Neural crest cell (in vitro differentiated cells): Measurements from ENCODE around the gene PRCC. TPM values are rescaled to one million over a fixed set of nuclear protein-coding genes. Genes with fewer than 3 reads are reported as not detected.

ENCODE experiments used
- DNase-seq: peaks from one replicate; pipeline ENCODE4 v3.0.0; 2021; ENCODE audit warnings: low read depth, mixed read lengths, low spot score
- H3K27ac Mint-ChIP-seq: one replicate; pipeline ENCODE4 v1.8.0; 2021; ENCODE audit warnings: mild to moderate bottlenecking, mixed read lengths; ENCODE audit not compliant: unreplicated experiment
- H3K27me3 Mint-ChIP-seq: 2 replicates; pipeline ENCODE4 v1.8.0; 2021; ENCODE audit warnings: low read depth, mild to moderate bottlenecking, mixed read lengths
- H3K36me3 Mint-ChIP-seq: 2 replicates; pipeline ENCODE4 v1.8.0; 2021; ENCODE audit warnings: low read depth, mild to moderate bottlenecking, mixed read lengths
- H3K4me1 Mint-ChIP-seq: 2 replicates; pipeline ENCODE4 v1.8.0; 2021; ENCODE audit warnings: mixed read lengths
- H3K4me3 Mint-ChIP-seq: one replicate; pipeline ENCODE4 v1.8.0; 2021; ENCODE audit warnings: mild to moderate bottlenecking, mixed read lengths
- H3K9me3 Mint-ChIP-seq: 2 replicates; pipeline ENCODE4 v1.8.0; 2021; ENCODE audit warnings: mixed read lengths
- total RNA-seq: library from RNA; stranded (reverse); gene quantifications from 2 replicates; pipeline ENCODE4 v1.2.1, GENCODE V29; 2021
- TF ChIP-seq, protein P1 (sequence below): fragments of 200-600 bp; sonication (generic); conservative IDR thresholded peaks from 2 replicates; pipeline ENCODE4 v1.5.0; 2021; ENCODE audit warnings: antibody characterized with exemption, mild to moderate bottlenecking

PRCC gene
- total RNA-seq, 1 donor from 2014 or later, result 99.8 TPM

DNA sequence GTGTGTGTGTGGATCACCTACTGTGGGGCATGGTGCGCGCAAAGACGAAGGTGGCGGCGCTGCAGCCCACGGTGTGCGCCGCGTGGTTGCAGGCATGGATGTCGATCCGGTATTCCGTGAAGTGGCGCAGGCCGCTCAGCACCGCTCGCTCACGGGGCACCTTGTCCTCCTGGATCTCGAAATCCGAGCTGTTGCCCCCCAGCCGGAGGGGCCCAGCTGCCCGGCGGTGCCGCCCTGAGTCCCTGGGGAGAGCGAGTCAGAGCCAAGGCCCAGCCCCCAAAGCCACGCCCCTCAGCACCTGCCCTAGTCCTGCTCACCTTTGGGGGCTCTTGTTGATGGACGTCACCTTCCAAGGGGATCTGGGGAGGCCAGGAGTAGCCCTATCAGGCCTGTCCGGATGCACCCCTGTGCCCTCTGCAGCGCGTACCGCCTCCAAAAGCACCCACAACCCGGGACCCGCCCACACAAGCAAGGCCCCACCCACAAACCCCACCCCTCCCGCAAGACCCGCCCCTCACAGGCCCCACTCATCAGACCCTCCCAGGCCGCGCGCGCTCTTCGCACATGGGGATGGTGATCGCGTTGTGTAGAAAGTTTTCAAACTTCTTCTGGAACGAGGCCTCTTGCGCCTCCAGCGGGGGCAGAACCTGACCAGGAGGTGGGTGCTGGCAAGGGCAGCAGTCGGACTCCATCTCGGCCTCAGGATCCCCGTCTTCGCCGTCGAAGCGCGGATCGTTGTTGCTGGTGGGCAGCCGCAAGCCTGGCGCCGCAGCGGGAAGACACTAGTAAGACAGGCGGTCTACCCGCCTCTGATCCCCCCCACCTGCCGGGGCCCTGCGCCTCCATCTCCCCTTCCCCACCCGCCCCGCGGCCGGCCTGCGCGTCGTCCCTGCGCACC is 78.0 kb downstream of the PRCC start:
- no peaks in the 10 kb centered on the region for H3K4me1 Mint-ChIP-seq
- peaks cover 6% of the 10 kb centered on the region for H3K9me3 Mint-ChIP-seq
- no peaks in the 10 kb centered on the region for H3K36me3 Mint-ChIP-seq
- TF ChIP-seq, protein P1, sequence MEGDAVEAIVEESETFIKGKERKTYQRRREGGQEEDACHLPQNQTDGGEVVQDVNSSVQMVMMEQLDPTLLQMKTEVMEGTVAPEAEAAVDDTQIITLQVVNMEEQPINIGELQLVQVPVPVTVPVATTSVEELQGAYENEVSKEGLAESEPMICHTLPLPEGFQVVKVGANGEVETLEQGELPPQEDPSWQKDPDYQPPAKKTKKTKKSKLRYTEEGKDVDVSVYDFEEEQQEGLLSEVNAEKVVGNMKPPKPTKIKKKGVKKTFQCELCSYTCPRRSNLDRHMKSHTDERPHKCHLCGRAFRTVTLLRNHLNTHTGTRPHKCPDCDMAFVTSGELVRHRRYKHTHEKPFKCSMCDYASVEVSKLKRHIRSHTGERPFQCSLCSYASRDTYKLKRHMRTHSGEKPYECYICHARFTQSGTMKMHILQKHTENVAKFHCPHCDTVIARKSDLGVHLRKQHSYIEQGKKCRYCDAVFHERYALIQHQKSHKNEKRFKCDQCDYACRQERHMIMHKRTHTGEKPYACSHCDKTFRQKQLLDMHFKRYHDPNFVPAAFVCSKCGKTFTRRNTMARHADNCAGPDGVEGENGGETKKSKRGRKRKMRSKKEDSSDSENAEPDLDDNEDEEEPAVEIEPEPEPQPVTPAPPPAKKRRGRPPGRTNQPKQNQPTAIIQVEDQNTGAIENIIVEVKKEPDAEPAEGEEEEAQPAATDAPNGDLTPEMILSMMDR, result no peak
- H3K27ac Mint-ChIP-seq, result no peak overlapping the region
- no peak for DNase-seq
- peaks cover 83% of the 10 kb centered on the region for H3K27me3 Mint-ChIP-seq
- H3K4me3 Mint-ChIP-seq, result no peak overlapping the region

DNA sequence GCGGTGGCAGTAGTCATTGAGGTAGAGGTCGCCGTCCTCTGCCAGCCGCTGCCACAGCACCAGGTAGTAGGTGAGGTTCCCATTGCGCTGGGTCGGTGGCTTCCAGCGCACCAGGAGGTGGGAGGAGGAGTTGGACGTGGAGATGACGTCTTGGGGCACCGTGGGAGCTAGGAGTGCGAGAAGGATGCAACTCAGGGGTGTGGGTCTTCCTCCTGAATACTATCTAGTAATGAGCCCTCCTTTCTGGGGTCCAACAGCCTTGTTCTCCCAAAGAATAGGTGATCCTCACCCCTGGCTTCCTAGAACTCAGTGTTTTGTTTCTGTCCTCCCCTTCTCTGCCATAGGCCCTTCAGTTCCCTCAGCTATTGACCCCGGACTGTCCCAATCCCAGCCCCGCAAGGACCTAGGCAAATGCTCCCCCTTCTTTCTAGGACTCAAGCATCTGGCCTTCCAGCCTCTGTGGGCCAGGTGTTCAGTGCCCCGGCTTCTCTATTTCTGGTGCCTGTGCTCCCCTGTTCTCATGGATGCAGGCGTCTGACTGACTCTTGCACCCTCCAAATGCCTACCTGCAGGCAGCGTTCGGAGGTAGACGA is 78.7 kb downstream of the PRCC start:
- Mint-ChIP-seq H3K4me1 (no peaks in the 10 kb centered on the region), H3K27ac (no peak overlapping the region), H3K9me3 (peaks cover 6% of the 10 kb centered on the region), H3K36me3 (no peaks in the 10 kb centered on the region), H3K4me3 (no peak overlapping the region), H3K27me3 (peaks cover 90% of the 10 kb centered on the region)
- TF ChIP-seq, protein P1, result no peak
- DNase-seq, result no peak

DNA sequence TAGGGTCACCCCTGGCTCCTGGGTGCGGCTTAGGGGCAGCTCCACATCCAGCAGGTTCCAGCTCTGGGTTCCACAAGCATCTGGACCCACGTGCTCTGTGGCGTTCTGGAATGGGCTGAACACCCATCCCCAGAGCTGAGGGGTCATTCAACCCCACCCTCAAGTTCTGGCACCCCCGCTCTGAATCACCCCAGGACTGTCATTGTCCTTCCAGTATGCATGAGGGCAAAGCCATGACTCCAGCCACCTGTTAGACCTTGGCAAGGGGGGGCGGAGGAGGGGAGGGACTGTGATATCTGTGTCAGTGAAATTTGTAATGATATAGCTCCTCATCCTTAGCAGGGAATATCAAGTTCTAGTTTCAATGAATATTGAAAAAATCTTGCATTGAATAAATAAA is 79.3 kb downstream of the PRCC start:
- Mint-ChIP-seq H3K9me3 (peaks cover 6% of the 10 kb centered on the region), H3K27me3 (peaks cover 96% of the 10 kb centered on the region), H3K4me3 (no peak overlapping the region), H3K36me3 (no peaks in the 10 kb centered on the region), H3K4me1 (no peaks in the 10 kb centered on the region), H3K27ac (no peak overlapping the region)
- no peak for DNase-seq
- TF ChIP-seq, protein P1, result no peak

DNA sequence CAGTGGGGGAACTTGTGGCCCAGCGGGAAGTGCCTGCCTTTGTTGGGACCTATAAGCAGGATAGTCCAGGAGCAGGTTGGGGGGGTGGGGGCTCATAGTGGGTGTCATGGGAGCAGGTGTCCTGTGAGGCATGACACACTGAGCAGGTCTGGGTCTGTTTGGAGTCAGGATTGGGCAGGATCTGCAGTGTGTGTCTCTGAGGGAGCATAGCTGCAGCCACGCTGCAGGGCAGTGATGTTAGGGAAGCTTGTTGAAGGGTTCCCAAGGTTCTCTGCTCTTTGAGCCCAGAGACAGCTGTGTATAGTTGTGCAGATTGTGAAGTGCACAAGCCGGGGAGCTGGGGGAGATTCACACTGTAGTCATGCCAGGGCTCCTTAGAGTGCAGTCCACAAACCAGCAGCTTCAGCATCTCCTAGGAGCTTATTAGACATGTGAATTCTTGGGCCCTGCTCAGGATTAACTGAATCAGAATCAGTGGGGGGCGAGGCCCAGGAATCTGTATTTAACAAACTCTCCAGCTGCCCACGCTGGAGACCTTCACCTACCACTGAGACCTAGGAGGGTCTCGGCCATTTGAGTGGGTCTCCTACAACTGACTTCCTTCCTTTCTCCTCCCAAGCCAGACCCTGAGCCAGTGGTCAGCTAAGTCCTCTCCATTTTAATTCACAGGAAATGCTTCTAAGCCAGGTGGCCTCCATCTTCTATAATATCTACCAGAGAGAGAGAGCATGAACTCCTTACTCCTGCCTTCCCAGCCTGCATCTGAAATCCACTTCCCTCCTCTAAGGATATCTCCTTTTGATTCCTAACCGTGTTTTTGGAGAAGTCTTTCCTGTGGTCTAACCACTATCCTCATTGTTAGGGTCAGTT is 80.5 kb downstream of the PRCC start:
- H3K36me3 Mint-ChIP-seq, result no peaks in the 10 kb centered on the region
- TF ChIP-seq, protein P1, result no peak
- no peaks in the 10 kb centered on the region for H3K4me1 Mint-ChIP-seq
- H3K9me3 Mint-ChIP-seq, result peaks cover 2% of the 10 kb centered on the region
- no peak for DNase-seq
- H3K4me3 Mint-ChIP-seq, result no peak overlapping the region
- no peak overlapping the region for H3K27ac Mint-ChIP-seq
- peaks cover 95% of the 10 kb centered on the region for H3K27me3 Mint-ChIP-seq

DNA sequence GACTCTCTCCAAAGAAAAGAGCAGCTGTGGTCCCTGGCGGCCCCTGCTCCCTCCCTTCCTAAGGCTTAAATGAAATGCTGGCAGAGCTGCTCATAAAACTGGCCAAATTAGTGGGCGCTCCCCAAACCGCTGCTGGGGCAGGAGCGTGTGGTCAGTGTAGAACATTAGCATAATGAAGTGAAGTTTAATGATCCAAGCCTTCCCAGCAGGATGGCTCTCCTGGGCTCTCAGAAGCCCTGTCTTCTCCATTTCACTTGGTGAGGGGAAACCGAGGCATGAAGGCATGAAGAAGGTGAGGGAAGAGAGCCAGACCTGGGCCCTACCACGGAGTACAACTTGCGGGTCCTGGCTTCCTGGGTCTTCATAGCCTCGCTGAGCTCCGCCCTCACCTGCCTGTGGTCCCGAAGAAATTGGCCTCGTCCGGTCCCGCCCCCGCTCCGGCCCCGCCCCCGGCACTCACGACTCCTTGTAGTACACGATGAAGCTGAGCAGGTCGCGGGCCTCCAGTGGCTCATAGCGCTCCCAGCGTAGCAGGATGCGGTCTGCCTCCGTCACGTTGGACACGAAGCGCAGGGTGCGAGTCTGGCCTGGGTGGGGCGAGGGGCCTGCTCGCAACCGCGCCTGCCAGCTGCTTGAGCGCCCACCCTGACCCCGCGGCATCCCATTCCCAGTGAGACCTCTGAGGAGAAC is 81.3 kb downstream of the PRCC start:
- Mint-ChIP-seq H3K9me3 (no peaks in the 10 kb centered on the region), H3K27me3 (peaks cover 91% of the 10 kb centered on the region), H3K36me3 (no peaks in the 10 kb centered on the region), H3K27ac (no peak overlapping the region), H3K4me3 (no peak overlapping the region), H3K4me1 (no peaks in the 10 kb centered on the region)
- TF ChIP-seq, protein P1, result no peak
- DNase-seq, result no peak
